IMR-90 (cell line): Measurements from ENCODE around the gene TCIRG1.

ENCODE experiments used
- BHLHE40 ChIP-seq: fragments of 150-350 bp; IDR thresholded peaks from 2 replicates; pipeline ENCODE4 v1.6.1; 2016; ENCODE audit warnings: mild to moderate bottlenecking, low read depth, low read length
- POLR2A ChIP-seq: IDR thresholded peaks from 2 replicates; pipeline ENCODE4 v1.6.1; 2012; ENCODE audit warnings: mild to moderate bottlenecking, low read depth, low read length
- TF ChIP-seq, protein P1 (sequence below): conservative IDR thresholded peaks from 2 replicates; pipeline ENCODE4 v1.5.1; 2012; ENCODE audit warnings: mild to moderate bottlenecking, low read depth, low read length, improper control_type of control experiment

DNA sequence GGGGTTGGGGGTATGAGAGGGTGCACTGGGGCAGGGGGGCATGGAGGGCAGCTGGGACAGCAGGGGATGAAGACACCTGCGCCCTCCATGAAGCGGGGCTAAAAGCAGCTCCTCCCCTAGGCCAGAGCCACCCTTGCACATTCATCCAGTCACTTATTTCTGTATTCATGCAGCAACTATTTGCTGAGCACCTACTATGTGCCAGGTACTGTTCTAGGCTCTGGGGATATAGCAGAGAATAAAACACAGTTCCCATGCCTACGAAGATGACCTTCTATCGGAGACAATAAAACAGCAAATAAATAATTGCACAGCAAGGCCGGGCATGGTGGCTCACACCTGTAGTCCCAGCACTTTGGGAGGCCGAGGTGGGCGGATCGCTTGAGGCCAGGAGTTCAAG, 23.4 kb upstream of the TCIRG1 start:
- TF ChIP-seq POLR2A (no peak), BHLHE40 (no peak)
- TF ChIP-seq, protein P1, sequence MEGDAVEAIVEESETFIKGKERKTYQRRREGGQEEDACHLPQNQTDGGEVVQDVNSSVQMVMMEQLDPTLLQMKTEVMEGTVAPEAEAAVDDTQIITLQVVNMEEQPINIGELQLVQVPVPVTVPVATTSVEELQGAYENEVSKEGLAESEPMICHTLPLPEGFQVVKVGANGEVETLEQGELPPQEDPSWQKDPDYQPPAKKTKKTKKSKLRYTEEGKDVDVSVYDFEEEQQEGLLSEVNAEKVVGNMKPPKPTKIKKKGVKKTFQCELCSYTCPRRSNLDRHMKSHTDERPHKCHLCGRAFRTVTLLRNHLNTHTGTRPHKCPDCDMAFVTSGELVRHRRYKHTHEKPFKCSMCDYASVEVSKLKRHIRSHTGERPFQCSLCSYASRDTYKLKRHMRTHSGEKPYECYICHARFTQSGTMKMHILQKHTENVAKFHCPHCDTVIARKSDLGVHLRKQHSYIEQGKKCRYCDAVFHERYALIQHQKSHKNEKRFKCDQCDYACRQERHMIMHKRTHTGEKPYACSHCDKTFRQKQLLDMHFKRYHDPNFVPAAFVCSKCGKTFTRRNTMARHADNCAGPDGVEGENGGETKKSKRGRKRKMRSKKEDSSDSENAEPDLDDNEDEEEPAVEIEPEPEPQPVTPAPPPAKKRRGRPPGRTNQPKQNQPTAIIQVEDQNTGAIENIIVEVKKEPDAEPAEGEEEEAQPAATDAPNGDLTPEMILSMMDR: no peak
